HCEC 1CT (cell line): ENCODE measurements around the gene GXYLT2.

Experiments
- DNase-seq: peaks from one replicate; pipeline ENCODE4 v3.0.0-alpha.2; 2017

Gene GXYLT2

DNA sequence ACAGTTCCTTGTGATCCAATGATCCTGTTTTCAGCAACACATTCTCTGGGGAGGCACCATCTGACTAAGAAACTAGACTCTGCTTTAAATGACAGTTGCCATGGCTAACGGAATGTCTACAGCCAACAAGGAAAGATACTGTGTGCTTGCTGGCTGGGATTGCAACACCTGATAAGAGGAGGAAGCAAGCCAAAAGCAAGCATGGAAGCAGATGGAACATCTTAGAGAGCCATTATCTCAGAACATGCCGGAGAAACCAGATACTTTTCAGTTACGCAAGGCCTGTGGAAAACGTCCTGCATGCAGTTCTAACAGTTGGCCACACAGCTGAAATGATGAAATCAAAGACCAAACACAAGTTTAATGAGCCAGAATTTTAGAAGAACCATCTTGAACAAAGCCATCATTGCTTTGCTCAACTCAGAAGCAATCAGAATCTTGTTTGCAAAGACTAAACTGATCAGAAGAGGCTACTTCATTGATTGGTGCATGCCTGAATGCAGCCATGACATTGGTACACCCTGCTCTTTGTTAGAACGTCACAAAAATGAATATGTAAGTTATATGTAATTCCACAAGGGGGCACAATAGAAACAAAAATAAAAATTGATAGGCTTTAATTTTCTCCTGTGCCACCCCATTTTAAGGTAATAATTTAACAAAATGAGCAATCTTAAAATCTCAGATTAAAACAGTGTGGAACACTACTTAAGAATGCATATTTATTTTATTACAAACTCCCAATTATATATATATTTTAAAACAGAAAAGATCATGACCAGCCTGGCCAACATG is 50.8 kb downstream of the GXYLT2 start:
- peak; percentile 89 for DNase-seq

DNA sequence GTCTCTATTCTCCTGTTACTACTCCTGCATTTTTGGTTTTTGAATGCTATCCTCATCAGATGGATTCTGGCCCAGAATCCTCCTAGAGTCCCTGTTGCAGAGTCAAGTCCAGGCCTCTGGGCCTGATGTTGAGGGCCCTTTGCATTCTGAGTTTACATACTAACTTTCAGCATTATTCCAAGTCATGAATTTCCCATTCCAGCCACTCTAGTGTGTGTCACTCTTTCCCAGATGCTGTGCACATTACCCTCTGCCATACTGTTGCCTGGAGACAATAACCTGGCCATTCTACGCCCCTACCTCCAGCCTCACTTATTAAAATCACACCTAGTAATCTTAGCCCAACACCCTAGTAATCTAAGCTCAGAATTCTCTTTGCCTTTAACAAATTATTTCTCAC is 53.4 kb downstream of the GXYLT2 start:
- no peak for DNase-seq

DNA sequence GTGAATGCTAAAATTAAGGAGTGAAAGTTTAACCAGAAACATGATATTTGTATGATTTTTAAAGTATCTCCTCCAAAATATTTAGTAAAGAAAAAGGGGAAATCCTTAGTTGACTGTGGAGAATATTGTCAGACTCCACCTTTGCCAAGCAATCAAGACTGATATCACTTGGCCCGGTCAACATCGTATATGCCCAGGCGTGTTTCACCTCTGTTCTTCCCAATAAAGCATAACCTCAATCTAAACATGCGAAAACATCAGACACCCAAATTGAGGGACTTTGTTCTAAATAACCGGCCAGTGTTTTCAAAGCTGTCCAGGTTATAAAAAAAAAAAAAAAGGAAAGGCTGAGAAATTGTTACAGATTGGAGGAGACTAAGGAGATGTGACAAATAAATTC is 54.6 kb downstream of the GXYLT2 start:
- DNase-seq: no peak

DNA sequence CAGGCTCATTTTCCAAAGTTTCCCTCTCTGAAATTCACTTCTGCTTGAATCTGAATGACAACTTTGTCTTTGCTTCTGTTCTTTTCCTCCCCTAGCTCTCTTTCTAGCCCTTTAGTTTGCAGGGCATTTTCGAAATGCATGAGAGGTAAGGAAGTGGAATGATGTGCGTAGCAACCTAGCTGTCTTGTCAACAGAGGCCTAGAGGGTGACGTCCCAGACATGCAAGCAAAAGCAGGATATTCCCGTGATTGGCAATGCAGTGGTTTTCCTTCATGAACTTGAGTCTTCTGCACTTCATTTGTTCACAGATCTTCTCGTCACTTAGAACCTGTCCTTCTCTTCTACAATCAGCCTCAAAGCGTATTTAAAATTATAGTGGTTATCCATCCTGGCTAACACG is 56.9 kb downstream of the GXYLT2 start:
- no peak for DNase-seq

DNA sequence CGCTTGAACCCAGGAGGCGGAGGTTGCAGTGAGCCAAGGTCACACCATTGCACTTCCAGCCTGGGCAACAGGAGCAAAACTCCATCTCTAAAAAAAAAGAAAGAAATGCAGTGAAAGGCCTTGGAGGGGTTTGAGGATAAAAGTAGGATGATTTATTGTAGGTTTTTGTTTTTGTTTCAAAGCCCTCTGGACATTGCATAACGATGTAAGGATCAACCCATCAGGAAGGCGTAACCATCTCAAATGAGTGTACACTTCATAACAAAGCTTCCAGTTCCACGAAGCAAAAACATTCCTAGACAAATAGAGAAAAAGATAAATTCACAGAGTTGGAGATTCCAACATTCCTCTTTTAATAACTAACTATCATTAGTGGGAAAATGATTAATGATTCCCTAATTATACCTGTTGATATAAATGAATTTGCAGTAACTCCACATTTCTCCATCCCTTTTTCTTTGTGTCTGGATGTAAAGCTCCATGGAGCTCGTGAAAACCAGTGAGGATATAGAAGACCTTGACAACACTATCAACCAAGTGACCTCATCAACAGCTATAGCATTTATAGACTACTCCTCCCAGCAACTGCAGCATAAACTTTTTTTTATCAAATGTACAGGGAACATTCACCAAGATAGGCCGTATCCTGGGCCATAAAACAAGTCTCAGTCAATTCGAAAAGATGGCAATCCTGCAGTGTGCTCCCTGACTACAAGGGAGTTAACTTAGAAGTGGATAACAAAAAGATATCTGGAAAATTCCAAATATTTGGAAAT is 60.1 kb downstream of the GXYLT2 start:
- no peak for DNase-seq

DNA sequence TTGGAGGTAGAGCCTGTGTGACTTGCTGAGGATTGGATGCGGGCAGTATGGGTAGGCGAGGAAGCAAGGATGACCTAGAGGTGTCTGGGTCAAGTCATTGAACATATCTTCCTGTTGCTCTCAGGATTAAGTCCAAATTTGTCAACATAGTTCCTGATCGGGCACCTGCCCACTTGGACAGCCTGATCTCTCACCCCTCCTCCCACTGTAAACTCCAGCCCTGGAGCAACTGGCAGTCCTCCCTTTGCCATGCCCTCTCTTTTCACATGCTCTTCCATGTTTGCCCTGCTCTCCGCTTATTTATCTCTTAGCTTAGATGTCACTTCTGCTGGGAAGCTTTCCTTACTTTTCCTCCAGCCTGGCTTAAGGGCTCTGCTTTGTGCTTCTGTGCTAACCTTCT is 61.2 kb downstream of the GXYLT2 start:
- no peak for DNase-seq

DNA sequence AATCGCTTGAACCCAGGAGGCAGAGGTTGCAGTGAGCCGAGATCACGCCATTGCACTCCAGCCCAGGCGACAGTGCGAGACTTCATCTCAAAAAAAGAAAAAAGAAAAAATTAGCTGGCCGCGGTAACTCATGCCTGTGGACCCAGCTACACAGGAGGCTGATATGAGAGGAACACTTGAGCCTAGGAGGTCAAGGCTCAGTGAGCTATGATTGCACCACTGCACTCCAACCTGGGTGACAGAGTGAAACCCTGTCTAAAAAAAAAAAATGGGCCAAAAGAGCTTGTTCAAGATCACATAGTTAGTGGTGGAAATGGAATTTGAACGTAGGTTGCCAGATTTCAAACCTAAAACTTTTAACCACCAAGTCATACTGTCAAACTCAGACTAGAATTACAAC is 62.5 kb downstream of the GXYLT2 start:
- no peak for DNase-seq

DNA sequence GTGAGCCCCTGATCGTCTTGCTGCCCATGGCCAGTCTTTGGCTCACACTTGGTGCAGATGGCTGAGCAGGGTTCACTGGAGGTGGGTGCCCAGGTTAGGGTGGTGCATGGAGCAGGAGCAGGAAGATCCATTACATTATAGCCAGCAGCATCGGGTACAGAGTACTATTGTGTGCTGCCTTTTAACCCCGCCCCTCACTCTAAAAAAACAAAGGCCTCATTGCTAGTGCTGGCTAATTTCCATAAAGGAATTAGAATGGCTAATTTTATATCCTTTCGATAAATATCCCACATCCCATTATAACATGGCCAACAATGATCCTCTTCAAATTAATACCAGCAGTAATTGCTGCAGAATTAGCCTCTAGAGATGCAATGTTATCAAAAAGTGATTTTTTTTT is 63.0 kb downstream of the GXYLT2 start:
- DNase-seq: no peak

DNA sequence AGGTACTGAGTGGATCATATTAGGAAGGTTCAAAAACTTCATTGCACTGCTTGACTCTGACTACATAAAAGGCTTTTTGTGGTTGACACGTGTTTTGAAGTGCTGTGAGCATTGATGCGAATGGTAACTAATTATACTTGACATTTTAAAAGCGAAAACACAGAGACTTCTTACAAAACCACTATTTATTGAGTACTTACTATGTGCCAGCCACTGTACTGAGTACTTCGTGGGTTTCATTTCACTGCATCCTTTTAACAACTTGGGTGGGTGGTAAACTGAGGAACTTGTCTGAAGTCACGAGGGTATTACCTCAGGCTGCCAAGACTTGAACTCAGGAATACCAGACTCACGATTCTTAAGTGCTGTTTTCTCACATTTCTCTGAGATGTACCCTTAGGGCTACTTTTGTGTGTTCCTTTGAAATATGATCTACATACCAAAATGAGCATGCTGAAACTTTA is 63.4 kb downstream of the GXYLT2 start:
- no peak for DNase-seq

DNA sequence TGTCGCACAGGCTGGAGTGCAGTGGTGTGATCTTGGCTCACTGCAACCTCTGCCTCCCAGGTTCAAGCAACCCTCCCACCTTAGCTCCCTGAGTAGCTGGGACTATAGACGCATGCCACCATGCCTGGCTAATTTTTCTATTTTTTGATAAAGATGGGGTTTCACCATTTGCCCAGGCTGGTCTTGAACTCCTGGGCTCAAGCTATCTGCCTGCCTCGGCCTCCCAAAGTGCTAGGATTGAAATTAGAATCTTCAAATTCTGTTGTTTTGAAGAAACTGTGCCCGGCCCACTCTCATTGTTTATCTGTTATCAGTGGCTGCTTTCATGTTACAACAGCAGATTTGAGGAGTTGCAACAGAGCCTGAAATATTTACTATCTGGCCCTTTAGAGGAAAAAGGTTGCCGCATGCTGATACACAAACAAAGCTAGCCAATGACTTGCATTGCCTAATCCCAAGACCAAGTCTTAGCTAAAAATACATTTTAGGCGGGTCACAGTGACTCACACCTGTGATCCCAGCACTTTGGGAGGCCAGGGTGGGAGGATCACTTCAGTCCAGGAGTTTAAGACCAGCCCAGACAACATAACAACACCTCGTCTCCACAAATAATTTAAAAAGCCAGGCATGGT is 65.6 kb downstream of the GXYLT2 start:
- DNase-seq: peak; percentile 41

DNA sequence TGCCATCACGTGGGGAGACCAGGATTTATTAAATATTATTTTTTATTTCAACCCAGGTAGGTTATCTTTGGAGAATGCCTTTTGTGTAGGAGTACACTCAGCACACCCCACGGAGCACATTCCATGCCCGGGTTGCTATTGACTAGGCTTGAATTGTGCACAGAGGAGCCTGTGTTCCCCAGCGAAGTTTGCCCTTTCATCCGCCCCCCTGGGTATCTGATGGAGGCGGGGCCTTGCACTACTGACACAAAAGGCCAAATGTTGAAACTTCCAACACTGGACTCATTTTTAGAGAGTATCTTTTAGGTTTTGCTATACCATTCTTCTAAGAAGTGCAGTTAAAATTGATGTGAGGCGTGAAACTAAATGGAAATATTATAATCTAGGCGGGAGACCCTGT is 69.5 kb downstream of the GXYLT2 start:
- DNase-seq: no peak

DNA sequence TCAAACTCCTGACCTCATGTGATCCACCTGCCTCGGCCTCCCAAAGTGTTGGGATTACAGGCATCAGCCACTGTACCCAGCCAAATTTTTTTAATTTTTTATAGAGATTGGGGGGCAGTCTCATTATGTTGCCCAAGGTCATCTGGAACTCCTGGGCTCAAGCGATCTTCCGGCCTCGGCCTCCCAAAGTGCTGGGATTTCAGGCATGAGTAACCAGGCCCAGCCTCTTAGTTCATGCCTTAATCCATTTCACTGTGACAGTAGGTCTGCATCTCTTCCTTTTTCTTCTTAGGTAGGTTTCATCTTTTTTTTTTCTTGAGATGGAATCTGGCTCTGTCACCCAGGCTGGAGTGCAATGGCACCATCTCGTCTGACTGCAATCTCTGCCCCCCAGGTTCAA is 71.5 kb downstream of the GXYLT2 start:
- no peak for DNase-seq

DNA sequence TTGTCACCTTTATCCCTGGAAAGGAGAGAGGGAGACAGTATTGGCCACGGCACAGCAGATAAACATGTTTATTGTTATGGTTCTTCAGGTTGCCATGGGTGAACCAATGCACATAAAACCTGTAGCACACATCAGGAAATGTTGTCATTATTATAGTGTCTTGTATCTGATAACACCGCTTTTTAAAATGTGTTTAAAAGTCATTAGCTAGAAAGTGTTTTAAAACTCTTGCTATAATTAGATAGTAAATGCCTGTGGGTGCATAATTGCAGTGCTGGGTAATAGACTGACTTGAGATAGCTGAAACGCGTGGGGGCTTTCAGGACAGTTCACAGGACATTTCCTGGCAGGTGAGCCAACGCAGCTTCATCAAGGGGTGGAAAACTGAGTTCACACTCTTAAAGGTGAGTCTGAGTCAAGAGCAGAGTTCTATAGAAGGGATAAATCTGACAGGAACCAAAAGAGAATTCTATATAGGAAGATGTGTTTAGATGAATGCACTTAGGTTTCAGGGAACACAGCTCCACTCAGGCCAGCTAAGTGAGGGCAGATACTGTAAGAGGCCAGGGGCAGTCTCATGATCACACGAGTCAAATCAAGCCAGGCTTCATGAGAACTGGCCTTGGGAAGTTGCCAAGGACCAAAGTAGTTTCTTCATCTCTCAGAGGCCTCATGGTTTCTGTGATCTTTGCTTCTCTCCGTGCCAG is 73.1 kb downstream of the GXYLT2 start:
- peak; percentile 40 for DNase-seq

DNA sequence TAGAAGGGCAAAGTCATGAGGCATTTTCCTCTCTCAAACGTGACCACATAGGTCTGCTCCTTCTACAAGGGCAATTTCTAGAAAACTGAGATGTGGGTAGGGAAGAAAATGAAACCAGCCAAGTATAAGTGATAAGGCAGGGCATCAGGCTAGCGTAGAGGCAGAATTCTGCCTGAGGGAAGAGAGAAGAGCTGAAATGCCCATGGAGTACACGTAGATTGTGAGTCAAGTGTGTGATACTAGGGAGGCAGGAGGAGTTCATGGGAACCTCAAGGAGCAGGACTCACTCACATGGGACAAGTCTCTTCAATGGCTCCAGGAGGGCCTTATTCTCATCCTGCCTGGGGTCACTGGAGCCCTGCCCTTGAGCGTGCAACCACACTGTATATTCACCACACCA is 73.9 kb downstream of the GXYLT2 start:
- no peak for DNase-seq

DNA sequence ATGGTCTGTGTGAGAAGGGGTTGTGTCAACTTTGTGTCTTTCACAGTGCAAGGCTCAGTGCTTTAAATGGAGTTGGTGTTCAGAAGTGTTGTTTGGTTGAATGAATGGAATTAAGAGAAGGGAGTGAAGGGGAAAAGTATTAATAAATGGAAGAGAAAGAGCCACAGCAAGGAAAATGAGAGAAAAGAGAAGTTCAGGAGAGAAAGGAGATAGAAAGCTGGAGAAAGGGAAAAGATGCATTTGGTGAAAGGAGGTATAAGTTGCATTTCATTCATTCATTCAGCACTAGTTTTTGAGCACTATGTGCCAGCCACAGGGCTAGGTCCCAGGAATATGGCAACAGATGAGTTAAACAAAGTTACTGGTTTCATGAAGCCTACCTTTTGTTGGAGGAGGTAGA is 74.5 kb downstream of the GXYLT2 start:
- DNase-seq: no peak

DNA sequence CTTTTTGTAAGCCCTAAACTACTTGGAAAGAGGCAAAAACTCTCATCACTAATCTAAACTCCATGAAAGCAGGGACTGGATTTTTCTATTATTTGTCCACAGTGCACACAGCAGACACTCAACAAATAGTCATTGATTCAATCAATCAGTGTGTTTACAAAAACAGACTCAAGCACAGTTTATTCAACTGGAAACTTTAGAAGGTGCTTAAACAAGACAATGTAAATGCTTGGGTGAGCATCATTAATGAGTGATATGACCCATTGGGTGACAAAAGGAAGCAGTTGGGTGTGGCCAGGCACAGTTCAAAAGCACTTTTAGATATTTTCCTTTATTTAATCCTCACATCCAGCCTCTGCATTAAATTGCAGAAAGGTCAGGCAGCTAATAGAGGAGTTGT is 76.8 kb downstream of the GXYLT2 start:
- DNase-seq: no peak

DNA sequence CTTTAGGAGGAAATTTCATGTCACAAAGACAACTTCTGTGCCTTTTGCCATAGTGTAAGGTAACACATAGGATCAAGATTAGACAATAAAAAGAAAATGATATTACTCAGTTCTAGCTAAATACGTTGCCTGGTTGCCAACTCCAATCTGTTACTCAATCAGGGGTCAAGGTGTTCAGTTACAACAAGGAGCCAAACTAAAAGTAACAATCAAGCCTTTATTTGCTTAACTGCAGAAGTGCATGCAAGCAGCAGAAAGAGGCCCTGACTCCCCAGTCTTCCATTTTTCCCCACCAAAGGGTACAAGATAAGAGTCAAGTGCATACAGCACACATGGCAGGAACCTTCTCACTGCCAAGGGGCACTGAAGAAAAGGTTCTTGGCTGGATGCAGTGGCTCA is 80.4 kb downstream of the GXYLT2 start:
- DNase-seq: no peak

DNA sequence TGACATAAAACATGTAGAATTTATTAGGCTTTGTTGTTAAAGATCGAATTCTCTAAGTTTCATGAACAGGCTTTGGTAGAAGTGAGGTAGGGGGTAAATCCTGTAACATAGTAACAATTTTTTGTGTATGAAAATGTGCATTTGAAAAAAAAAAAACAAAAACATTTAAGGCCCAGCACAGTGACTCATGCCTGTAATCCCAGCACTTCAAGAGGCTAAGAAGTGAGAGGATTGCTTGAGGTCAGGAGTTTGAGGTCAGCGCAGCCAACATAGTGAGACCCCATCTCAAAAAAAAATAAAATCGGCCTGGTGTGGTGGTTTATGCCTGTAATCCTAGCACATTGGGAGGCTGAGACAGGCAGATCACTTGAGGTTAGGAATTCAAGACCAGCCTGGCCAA is 81.9 kb downstream of the GXYLT2 start:
- DNase-seq: peak; percentile 22

DNA sequence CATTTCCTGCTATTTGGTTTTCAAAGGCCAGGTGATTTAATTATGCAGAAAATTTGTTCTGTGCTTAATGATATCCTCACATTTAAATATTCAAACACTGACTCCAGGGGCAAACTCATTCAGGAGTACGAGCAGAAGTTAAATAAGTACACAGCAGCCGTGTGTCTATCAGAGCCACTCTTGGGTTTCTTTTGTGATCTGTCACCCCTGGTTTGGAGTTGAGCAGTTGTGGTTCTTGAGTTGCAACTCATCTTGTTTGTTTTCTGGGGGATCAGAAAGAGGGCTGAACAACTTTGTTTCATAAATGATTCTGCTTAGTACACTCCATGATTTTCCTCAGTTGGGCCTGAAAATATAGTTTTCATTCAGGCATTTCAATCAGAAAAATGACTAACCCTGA is 83.1 kb downstream of the GXYLT2 start:
- DNase-seq: no peak

DNA sequence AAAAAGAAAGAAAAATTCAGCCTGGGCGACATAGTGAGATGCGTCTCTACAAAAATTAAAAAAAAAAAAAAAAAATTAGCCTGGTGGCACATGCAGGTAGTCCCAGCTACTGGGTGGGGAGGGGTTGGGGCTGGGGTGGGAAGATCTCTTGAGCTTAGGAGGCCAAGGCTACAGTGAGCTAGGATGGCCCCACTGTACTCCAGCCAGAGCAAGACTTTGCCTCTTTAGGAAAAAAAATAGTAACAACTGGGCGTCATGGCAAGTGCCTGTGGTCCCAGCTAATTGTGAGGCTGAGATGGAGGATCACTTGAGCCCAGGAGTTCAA is 84.8 kb downstream of the GXYLT2 start:
- DNase-seq: no peak

DNA sequence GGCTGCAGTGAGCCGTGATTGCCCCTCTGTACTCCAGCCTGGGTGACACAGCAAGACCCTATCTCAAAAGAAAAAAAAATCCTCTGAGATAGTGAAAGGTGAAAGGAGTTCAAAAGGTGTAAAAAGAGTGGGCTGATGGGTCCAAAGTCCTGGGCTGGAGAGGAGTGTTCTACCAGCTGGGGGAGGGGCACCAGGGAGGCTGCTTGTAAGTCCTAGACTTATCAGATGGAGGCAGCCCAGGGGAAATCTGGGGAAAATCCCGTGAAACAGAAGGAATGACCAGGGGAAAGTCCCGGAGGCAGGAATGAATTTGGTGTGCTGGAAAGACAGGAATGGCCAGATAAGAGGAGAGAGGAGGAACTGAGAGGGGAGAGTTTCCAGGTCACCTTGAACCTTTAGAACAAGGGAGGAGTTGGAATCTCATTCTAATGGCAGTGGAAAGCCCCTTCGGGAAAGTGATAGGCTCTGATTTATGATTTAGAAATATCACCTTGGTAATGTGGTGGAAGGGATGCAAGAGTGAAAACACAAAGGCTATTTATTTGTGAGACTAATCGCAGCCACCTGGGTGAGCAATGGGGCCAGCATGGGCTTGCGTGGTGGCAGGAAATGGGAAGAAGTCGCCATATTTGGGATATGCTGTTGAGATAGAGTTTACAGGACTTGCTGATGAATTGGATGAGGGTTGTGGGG is 85.3 kb downstream of the GXYLT2 start:
- no peak for DNase-seq

DNA sequence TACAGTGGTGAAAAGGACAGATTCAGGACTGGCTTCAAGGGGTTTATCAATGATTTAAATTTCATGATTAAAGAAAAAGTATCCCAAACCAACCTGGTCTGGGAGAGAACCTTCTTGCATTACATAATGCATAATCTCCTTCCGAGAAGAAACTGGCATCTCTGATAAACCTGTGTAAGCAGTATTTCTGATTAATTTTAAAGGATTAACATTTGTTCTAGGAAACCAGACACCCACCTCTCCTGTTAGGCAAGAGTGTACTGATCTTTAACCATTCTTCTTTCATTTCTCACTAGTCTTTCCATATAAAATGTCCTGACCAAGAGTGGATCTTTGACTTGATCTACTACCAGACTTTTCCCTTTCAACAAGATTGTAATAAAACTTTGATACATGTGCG is 85.9 kb downstream of the GXYLT2 start:
- DNase-seq: no peak

DNA sequence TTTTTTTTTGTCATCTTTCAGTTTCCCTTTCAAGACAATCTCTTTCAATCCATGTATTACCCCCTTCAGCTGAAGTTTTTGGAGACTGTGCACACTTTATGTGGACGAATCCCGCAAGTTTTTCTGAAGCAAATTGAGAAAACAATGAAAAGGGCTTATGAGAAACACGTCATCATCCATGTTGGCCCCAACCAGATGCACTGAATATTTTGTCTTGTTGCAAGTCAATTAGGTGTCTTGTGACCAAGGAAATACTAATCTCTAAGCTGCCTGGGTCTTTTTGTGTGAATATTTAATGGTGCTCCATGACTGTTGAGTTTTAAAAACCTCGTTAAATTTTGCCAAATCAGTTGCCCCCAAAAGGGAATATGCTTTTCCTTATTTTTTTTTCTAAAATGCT is 87.1 kb downstream of the GXYLT2 start:
- DNase-seq: no peak
